Endothelial cell of umbilical vein (primary cell): ENCODE data around the gene ZC3H12A. TPM values are rescaled to one million over a fixed set of nuclear protein-coding genes. Genes with fewer than 3 reads are reported as not detected.
A peak's percentile ranks its signal among the peaks of the same experiment; 100 is the strongest.

ENCODE experiments used
- BruUV-seq: library from RNA; stranded (reverse); fragments of 400-500 nt; replicated peaks from 2 replicates; lab custom pipeline; 2021; lab: Mats Ljungman, UMichigan
- CTCF ChIA-PET: fragments of 300-600, 350-600 bp; sonication (Branson Sonifier 250); formaldehyde crosslinking; loops from one replicate; lab custom pipeline; 2021; ENCODE audit warnings: antibody characterized with exemption, inconsistent platforms; lab: Charles Lee
- POLR2A ChIA-PET: fragments of 300-600, 350-600 bp; sonication (Branson Sonifier 250); formaldehyde crosslinking; loops from one replicate; lab custom pipeline; 2021; ENCODE audit warnings: antibody characterized with exemption, inconsistent platforms; lab: Charles Lee
- DNase-seq: peaks from one replicate; pipeline ENCODE4 v3.0.0-alpha.2; 2011; ENCODE audit warnings: low read depth, low spot score
- FAIRE-seq: peaks from 2 replicates; lab custom pipeline; 2011; peaks lifted over from hg19 to GRCh38; lab: Jason Lieb, UNC
- H2AFZ ChIP-seq: 2 replicates; pipeline ENCODE4 v1.6.0; 2012; ENCODE audit warnings: low read depth, low read length, control low read depth, inconsistent platforms
- H3K27ac ChIP-seq: 2 replicates; pipeline ENCODE4 v1.5.1; 2011; ENCODE audit warnings: low read depth, mild to moderate bottlenecking, control low read depth, low read length, moderate library complexity; ENCODE audit not compliant: insufficient read depth
- H3K27me3 ChIP-seq, 2 experiments: 2 replicates each; pipeline versions ENCODE4 v1.6.0 to v1.6.1; 2011; ENCODE audit warnings: low read length in 2 of 2, mixed read lengths in 1 of 2; ENCODE audit not compliant: control insufficient read depth in 2 of 2, insufficient read depth in 2 of 2
- H3K36me3 ChIP-seq, 2 experiments: 2 replicates in 1 of 2; 3 replicates in 1 of 2; pipeline ENCODE4 v1.5.1; 2011; ENCODE audit warnings: low read length in 2 of 2, mild to moderate bottlenecking in 1 of 2, moderate library complexity in 1 of 2; ENCODE audit not compliant: control insufficient read depth in 2 of 2, insufficient read depth in 2 of 2; ENCODE audit errors: extremely low read depth in 1 of 2
- H3K4me1 ChIP-seq: 3 replicates; pipeline ENCODE4 v1.5.1; 2011; ENCODE audit warnings: mild to moderate bottlenecking, low read length; ENCODE audit not compliant: control insufficient read depth, insufficient read depth; ENCODE audit errors: extremely low read depth
- H3K4me2 ChIP-seq: 2 replicates; pipeline ENCODE4 v1.6.1; 2011; ENCODE audit warnings: low read length, control low read depth, mixed read lengths; ENCODE audit not compliant: insufficient read depth
- H3K4me3 ChIP-seq, 3 experiments: fragments of 200-600 bp in 1 of 3; sonication (generic), shearing (Covaris generic) in 1 of 3; replicated peaks in 1 of 3; 2 replicates each; pipeline ENCODE4 v1.5.1; 2011 to 2016; ENCODE audit warnings: control low read depth in 3 of 3, low read length in 3 of 3, mild to moderate bottlenecking in 2 of 3, inconsistent platforms in 1 of 3, low read depth in 1 of 3, moderate library complexity in 1 of 3; ENCODE audit not compliant: insufficient read depth in 1 of 3
- H3K79me2 ChIP-seq: 2 replicates; pipeline ENCODE4 v1.6.0; 2012; ENCODE audit warnings: low read length, inconsistent platforms; ENCODE audit not compliant: control insufficient read depth, insufficient read depth
- H3K9ac ChIP-seq: replicated peaks from 2 replicates; pipeline ENCODE3; 2011; ENCODE audit warnings: low read length, control low read depth; ENCODE audit not compliant: insufficient read depth; ENCODE audit errors: extremely low read depth
- H3K9me1 ChIP-seq: replicated peaks from 3 replicates; pipeline ENCODE4 v1.6.0; 2011; ENCODE audit warnings: mild to moderate bottlenecking, low read length; ENCODE audit not compliant: control insufficient read depth, insufficient read depth; ENCODE audit errors: extremely low read depth
- H3K9me3 ChIP-seq: replicated peaks from 2 replicates; pipeline ENCODE4 v1.5.1; 2012; ENCODE audit warnings: low read length, inconsistent platforms; ENCODE audit not compliant: control insufficient read depth, insufficient read depth
- H4K20me1 ChIP-seq: replicated peaks from 2 replicates; pipeline ENCODE3; 2011; ENCODE audit warnings: mild to moderate bottlenecking, low read length; ENCODE audit not compliant: control insufficient read depth, insufficient read depth; ENCODE audit errors: extremely low read depth
- CTCF ChIP-seq, 2 donors: IDR thresholded peaks; 1 replicate in 1 of 2; 2 replicates in 1 of 2; pipeline ENCODE4 v1.5.1; 2011; ENCODE audit warnings: low read length in 2 of 2, mild to moderate bottlenecking in 2 of 2, moderate library complexity in 2 of 2, control low read depth in 1 of 2, inconsistent platforms in 1 of 2, low read depth in 1 of 2; ENCODE audit not compliant: insufficient read depth in 1 of 2; ENCODE audit errors: extremely low read depth in 1 of 2
- EZH2 ChIP-seq: IDR thresholded peaks from 2 replicates; pipeline ENCODE4 v1.6.1; 2012; ENCODE audit warnings: borderline replicate concordance, low read depth, mild to moderate bottlenecking, moderate library complexity, low read length, inconsistent platforms; ENCODE audit not compliant: severe bottlenecking
- FOS ChIP-seq: IDR thresholded peaks from 2 replicates; pipeline ENCODE4 v1.6.1; 2011; ENCODE audit warnings: mild to moderate bottlenecking, low read length, moderate library complexity, borderline replicate concordance; ENCODE audit not compliant: insufficient read depth
- GATA2 ChIP-seq: IDR thresholded peaks from 2 replicates; pipeline ENCODE4 v1.7.0; 2011; ENCODE audit warnings: low read depth, mild to moderate bottlenecking, moderate library complexity, mixed read lengths, low read length; ENCODE audit not compliant: insufficient read length, insufficient read depth
- MYC ChIP-seq: IDR thresholded peaks from one replicate; pipeline ENCODE4 v1.6.1; 2011; ENCODE audit warnings: mild to moderate bottlenecking, low read depth, low read length
- POLR2A ChIP-seq: IDR thresholded peaks from 2 replicates; pipeline ENCODE4 v1.6.1; 2012; ENCODE audit warnings: low read depth, mild to moderate bottlenecking, control low read depth, low read length
- POLR2AphosphoS5 ChIP-seq: IDR thresholded peaks from 2 replicates; pipeline ENCODE4 v1.6.1; 2012; ENCODE audit warnings: low read depth, mild to moderate bottlenecking, control low read depth, low read length, moderate library complexity; ENCODE audit not compliant: insufficient read depth
- dilution Hi-C: fragments of 300-500 bp; cut with MboI; formaldehyde crosslinking; loops from one replicate; pipeline ENCODE4 v1.15.0; 2019; ENCODE audit warnings: low sequenced_read_pairs; ENCODE audit not compliant: extremely low pct_ligation_motif_present
- intact Hi-C: fragments of 100-400 bp; cut with micrococcal nuclease; formaldehyde crosslinking; loops from one replicate; pipeline ENCODE4 v1.10.0; 2022
- polyA plus RNA-seq, 4 experiments: library from polyadenylated mRNA; depleted of rRNA in 3 of 4; stranded (reverse) in 3 of 4; unstranded in 1 of 4; fragments of >200 nt; gene quantifications; 2 replicates each; pipeline versions ENCODE4 v1.2.1 to v1.2.3, GENCODE V29; 2011 to 2012; ENCODE audit warnings: missing spikeins in 1 of 4
- total RNA-seq: library from RNA; stranded (reverse); gene quantifications from 2 replicates; pipeline ENCODE4 v1.2.3, GENCODE V29; 2021
- TF ChIP-seq, protein P1 (sequence below): IDR thresholded peaks from 2 replicates; pipeline ENCODE4 v1.6.1; 2011; ENCODE audit not compliant: insufficient read depth, insufficient read length

Gene ZC3H12A
- total and polyA plus RNA-seq, 2 donors (not counting 3 experiments of a cell fraction or from before 2014, with no cell fraction given), result 6.3 to 9.4 TPM

DNA sequence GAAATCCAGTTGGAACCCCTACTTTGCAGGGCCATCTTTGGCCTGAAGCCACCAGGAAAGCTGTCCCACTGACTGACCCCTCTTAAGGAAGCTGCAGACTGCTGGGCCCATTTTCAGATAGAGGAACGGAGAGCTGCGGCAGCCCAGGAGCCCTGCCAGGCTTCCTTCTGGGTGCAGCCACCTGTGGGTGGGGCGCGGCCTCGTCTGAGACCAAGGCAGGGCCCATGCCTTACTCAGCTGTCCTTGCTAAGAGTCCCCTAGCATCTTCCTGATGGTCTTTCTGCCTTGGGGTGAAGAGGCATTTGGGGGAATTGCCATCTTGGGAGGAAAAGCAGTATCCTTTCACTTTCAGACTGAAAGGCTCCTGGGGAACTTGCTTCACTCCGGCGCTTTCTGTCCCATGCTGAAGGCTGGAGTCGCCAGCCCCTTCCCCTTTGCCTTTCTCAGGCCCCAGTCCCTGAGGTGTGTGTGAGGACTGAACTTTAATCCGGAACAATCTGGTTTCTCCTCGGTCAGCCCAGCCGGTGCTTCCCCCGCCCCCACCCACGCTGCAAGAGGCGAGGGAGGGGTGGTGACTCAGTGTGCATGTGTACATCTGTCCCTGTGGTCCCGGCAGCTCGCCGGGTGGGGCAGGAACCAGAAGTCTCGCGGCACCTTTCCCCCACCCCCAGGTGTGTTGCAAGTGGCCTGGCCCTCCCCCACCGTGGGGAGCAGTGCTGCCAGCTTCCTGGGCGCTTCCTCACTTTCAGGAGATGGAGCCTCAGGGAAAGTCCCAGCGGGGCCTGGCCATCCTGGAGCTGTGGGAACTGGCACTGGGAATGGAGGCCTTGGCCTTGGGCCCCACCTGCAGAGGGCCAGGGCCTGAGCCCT lies 5.1 kb downstream of the ZC3H12A start:
- Histone ChIP-seq H3K9me3 (no peaks in the 10 kb centered on the region), H3K9ac (peak overlapping the region; percentile 77), H4K20me1 (no peaks in the 10 kb centered on the region), H2AFZ (peak overlapping the region; percentile 28), H3K36me3 (peaks cover 13 to 36% of the 10 kb centered on the region in 2 experiments), H3K27ac (peak overlapping the region; percentile 82), H3K4me2 (peak overlapping the region; percentile 91), H3K4me1 (peaks cover 54% of the 10 kb centered on the region), H3K9me1 (no peaks in the 10 kb centered on the region), H3K79me2 (peaks cover 58% of the 10 kb centered on the region), H3K27me3 (no peaks in the 10 kb centered on the region), H3K4me3 (peak overlapping the region in 2 of 3 experiments; percentile 3 to 54)
- peak; percentile 76 for DNase-seq
- FAIRE-seq, result peak; percentile 91
- ChIA-PET CTCF (interaction anchor here (0.9 to 8.9 kb wide), 5 partner anchors 7 to 903 kb away, joined by 3 to 158 read pairs (median 9); partner anchors contain the start of gene MEAF6), POLR2A (no interaction called here)
- dilution Hi-C loops (no loop called here), intact Hi-C loops (loop anchor here (2.0 to 10.0 kb wide), 4 partner anchors 35 to 1092 kb away; partner anchors contain the start of genes GNL2, MEAF6 and STK40)
- TF ChIP-seq MYC (peak; percentile 92), FOS (peak; percentile 74), POLR2AphosphoS5 (no peak)
- TF ChIP-seq, protein P1, sequence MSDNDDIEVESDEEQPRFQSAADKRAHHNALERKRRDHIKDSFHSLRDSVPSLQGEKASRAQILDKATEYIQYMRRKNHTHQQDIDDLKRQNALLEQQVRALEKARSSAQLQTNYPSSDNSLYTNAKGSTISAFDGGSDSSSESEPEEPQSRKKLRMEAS, result no peak
- BruUV-seq, result no TSS peak

- H3K36me3 ChIP-seq, result peaks cover 13 to 36% of the 10 kb centered on the region in 2 experiments
- no peaks in the 10 kb centered on the region for H4K20me1 ChIP-seq
- no peak for TF ChIP-seq GATA2
- TF ChIP-seq POLR2A, result no peak
- no peak for TF ChIP-seq EZH2
- TF ChIP-seq MYC, result no peak
- TF ChIP-seq CTCF (IDR thresholded peaks at IDR 0.05; ENCODE audit: extremely low read depth in 1 of 2, insufficient read depth in 1 of 2, low read depth in 1 of 2, low read length in 2 of 2), result no peak
- no peak for TF ChIP-seq POLR2AphosphoS5
- H2AFZ ChIP-seq, result no peak overlapping the region
- H3K27me3 ChIP-seq, result no peaks in the 10 kb centered on the region
- peak overlapping the region; percentile 91 for H3K4me2 ChIP-seq
- H3K4me1 ChIP-seq, result peaks cover 52% of the 10 kb centered on the region
- peak overlapping the region; percentile 77 for H3K9ac ChIP-seq
- CTCF ChIA-PET, result interaction anchor here (4.6 kb wide), 1 partner anchor 25 kb away, joined by 30 read pairs; no protein-coding TSS in a partner anchor
- peak overlapping the region; percentile 82 for H3K27ac ChIP-seq
- FAIRE-seq (no peak), DNase-seq (no peak)
- H3K9me1 ChIP-seq, result no peaks in the 10 kb centered on the region
- intact Hi-C loops, result no loop called here
- POLR2A ChIA-PET, result no interaction called here
- H3K4me3 ChIP-seq, result no peak overlapping the region
- H3K9me3 ChIP-seq, result no peaks in the 10 kb centered on the region
- dilution Hi-C loops, result no loop called here
- peaks cover 54% of the 10 kb centered on the region for H3K79me2 ChIP-seq
- BruUV-seq, result no TSS peak
Observed at GRCh38 chr1:37480125-37480466, 5.7 kb downstream of the ZC3H12A start.
